ENCODE results near the gene CD81.

GRCh38 chr11:2362414-2362813 is 14.7 kb upstream of the CD81 start:
- TF ChIP-seq CTCF (IDR thresholded peaks at IDR 0.05) (no peak), POLR2A (IDR thresholded peaks at IDR 0.05) (no peak)
